ENCODE data around the gene ACBD5.
"Not testable (repeated sequence)": the region's sequence is repeated elsewhere in the genome, so short reads cannot be mapped to it uniquely, and the experiment has no call there.

Gene ACBD5, protein sequence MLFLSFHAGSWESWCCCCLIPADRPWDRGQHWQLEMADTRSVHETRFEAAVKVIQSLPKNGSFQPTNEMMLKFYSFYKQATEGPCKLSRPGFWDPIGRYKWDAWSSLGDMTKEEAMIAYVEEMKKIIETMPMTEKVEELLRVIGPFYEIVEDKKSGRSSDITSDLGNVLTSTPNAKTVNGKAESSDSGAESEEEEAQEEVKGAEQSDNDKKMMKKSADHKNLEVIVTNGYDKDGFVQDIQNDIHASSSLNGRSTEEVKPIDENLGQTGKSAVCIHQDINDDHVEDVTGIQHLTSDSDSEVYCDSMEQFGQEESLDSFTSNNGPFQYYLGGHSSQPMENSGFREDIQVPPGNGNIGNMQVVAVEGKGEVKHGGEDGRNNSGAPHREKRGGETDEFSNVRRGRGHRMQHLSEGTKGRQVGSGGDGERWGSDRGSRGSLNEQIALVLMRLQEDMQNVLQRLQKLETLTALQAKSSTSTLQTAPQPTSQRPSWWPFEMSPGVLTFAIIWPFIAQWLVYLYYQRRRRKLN

GRCh38 chr10:27240212-27241009, at the start of gene ACBD5:
TSS of gene ACBD5 (minus strand) at chr10:27240797. CDS start at chr10:27240688, 109 bp downstream.
- peak; percentile 73 for DNase-seq

- peak; percentile 16 for DNase-seq
These were observed 44.5 kb upstream of the ACBD5 start for GRCh38 chr10:27285093-27285492.

DNA sequence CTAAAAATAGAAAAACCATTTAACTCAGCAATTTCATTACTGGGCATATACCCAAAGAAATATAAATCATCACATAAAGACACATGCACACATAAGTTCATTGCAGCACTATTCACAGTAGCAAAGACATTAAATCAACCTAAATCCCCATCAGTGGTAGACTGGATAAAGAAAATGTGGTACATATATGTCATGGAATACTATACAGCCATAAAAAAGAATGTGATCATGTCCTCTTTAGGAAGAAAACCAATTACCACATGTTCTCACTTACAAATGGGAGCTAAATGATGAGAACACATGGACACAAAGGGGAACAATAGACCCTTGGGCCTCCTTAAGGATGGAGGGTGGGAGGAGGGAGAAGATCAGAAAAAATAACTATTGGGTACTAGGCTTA, 36.0 kb upstream of the ACBD5 start:
- no peak for DNase-seq

DNA sequence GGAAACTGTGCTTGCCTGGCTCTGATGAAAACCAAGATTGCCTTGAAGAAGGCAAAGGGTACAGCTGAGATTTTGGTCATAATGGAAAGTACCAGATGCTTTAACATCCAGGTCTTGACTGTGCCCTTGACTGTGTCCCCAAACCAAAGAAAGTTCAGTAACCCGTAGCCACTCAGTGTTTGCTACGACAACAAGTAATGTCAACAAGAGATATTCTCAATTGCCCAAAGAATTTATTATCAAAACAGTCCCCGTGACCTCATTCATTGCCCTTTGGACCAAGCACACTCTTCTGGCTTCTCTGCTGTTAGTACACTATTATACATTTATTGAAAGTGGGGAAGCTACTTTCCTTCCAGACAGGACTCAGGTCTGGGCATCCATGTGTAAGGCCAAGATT, 25.4 kb upstream of the ACBD5 start:
- not testable (repeated sequence) for DNase-seq

DNA sequence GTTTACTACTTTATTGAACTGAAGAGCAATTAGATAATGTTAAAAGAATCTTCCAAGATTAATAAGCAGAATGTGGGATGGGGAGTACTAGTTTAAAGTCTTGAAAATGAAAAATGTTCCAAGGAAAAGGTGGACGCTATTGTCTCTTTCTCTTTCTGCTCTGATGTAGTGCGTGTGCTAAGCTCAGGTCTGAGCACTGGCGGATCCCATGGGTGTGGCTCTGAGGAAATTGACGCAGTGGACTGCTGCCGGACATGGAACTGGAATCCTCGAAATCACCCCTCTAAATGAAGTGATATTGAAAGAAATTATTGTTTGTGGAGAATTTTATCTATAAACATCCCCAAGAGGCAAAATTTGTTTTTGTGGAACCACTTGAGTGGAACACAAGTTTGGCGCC, 22.2 kb upstream of the ACBD5 start:
- not testable (repeated sequence) for DNase-seq

GRCh38 chr10:27258838-27259812, 18.5 kb upstream of the ACBD5 start:
- peak; percentile 34 for DNase-seq

DNA sequence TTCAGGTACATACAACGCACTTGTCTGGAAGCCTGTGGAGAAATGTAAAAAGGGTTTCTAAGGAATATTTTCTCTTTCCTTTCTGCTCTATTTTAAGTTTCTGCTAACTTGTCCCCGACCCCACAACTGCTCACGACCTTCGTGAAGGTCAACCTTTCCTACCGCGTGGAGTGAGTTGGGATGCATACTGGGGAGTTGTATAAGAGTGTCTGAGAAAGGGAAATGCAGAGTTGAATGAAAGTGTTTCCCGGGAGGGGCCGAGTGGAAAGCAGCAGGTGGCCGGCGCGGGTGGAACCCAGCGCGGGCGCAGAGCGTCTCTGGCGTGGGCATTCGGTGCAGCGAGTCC, 17.9 kb upstream of the ACBD5 start:
- DNase-seq, result no peak

- DNase-seq, result no peak
These were observed 15.9 kb upstream of the ACBD5 start for GRCh38 chr10:27256299-27257189.

DNA sequence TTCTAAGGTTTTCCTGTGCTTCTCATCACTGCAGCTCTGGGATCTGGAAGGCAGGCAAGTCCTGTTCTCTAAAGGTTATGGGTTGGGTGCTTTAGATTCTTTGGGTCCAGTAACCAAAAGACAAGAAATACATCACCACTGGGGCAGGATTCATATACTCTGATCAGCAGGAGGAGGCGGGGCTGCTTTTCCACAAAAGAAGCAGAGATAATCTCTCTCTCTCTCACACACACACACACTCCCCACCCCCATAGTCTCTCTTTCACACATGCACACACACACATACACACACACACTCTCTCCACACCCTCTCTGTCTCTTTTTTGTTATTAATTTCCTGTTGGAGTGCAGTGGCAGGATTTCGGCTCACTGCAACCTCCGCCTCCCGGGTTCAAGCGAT, 13.0 kb upstream of the ACBD5 start:
- DNase-seq, result no peak

GRCh38 chr10:27252267-27253000, 11.8 kb upstream of the ACBD5 start:
- peak; percentile 87 for DNase-seq

GRCh38 chr10:27251554-27251953, 11.0 kb upstream of the ACBD5 start:
- DNase-seq, result no peak

DNA sequence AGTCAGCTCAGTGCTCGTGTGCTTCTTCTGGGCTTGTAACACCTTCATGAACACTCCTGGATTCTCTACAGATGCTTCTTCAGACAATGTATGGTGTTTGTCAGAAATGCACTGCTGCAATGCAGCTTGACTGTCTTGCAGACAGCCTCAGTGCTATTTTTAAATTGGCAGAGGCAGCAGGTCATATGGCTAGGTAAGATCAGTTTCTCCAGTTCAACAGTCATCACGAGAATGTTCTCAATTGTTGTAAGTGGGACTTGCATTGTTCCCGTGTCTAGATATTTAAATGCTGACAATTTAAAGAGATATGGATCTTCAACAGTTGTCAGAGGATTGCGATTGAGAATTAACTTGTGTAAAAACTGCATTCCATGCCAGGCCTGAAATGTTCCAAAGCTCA, 7.6 kb upstream of the ACBD5 start:
- no peak for DNase-seq

DNA sequence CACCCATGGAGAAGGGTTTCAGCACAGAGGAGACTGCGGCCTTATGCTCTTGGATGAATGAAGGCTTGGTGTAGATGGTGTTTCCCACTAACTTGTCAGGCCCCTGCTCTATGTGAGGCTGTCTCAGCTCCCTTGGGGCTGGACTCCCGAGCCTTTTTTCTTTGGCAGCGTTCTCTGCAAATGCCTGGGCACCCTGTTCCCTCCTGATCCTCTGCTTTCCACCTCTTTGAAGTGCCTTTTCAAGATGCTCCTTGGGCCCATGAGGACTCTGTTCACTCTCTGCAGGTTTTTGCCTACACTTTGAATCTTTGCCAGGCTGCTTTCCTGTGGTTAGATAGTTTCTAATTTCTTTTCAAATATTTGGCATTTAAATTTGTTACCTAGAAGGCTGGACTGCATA, 6.8 kb upstream of the ACBD5 start:
- DNase-seq, result no peak

- DNase-seq, result no peak
These were observed 6.4 kb upstream of the ACBD5 start for GRCh38 chr10:27247006-27247405.

DNA sequence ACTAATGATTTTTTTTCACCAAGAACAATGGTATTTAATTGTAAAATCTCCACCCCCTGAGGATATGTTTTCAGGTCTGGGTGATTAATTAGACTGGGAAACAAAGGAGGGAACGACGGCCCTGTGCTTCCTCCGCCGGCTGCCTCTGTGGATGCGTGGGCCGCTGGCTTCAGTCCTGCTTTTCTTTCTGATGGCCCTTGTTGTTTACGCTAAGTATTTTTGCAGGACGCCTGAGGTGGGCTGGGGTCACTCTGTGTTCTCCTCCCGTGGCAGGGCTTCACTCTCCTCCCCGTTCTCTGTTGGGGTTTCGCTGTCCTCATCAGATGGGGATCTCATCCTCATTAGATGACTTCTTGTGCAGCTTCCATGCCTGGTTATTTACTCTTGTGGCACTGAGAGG, 5.2 kb upstream of the ACBD5 start:
- DNase-seq, result no peak

DNA sequence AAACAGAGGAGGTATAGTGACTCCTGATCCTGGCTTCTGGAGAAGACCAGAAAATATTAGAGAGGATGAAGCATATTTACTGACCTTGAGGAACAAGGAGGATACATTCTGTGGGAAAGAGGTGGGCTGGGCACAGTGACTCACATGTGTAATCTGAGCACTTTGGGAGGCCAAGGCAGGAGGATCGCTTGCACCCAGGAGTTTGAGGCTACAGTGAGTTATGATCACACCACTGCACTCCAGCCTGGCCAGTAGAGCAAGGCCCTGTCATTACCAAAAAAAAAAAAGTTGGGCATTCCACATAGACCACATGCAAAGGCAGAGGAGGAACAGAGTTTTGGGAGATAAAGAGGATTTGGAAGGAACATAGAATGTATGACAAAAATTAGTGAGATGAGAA, 4.4 kb upstream of the ACBD5 start:
- no peak for DNase-seq

GRCh38 chr10:27242951-27243551, 2.5 kb upstream of the ACBD5 start:
- peak; percentile 66 for DNase-seq

- no peak for DNase-seq
These were observed 1.9 kb upstream of the ACBD5 start for GRCh38 chr10:27242473-27242950.

DNA sequence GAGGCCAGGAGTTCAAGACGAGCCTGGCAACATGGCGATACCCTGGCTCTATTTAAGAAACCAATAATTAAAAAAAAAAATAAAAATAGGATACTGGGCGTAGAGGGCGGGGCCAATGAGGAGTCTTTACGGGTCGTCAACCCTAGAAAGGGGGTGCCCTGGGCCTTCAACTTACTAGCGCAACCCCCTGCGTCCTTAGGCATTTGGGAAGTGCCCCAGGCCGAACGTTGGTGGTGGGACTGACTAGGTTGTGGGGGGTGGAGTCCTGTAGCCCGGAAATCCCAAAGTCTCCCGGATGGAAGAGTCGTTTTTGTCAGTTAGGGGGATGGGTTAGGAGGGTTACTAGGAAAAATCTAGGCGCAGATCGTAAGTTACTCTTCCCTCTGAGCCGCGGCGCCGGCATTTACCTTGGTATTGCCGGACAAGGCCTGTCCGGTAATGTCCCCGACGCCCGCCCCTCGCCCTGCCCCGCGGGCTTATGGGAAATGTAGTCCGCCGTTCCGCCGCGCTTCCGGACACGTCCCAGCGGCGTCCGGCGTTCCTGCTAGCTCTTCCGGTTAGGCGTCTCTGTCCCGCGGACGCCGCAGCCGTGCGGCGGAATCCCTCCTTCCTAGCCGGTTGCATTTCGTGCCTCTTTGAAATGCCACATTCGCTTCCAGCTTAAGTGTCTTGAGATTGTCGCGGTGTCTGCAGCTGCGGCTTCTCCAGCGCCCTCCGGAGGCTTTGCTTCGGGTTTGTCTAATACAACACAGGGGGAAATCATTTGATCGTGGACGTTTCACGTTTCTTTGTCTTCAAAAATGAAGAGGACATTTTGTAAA, 1.3 kb upstream of the ACBD5 start:
- DNase-seq, result peak; percentile 87

All from activated naive CD4-positive, alpha-beta T cell treated with anti-CD3 and anti-CD28 coated beads, Interleukin-2, amount 50 U/mL, for 16 hours (primary cell).